GM12891 (cell line): ENCODE results near the gene CAMK1D.
"Not testable (repeated sequence)": the region's sequence is repeated elsewhere in the genome, so short reads cannot be mapped to it uniquely, and the experiment has no call there.

Experiments used
- DNase-seq: peaks from one replicate; pipeline ENCODE4 v3.0.0; 2011; ENCODE audit warnings: low spot score; ENCODE audit not compliant: insufficient read length
- FAIRE-seq: peaks from 2 replicates; lab custom pipeline; 2011; peaks lifted over from hg19 to GRCh38; lab: Jason Lieb, UNC
- PAX5 ChIP-seq: IDR thresholded peaks from 2 replicates; pipeline ENCODE4 v1.6.1; 2011; ENCODE audit warnings: low read length, moderate library complexity, mild to moderate bottlenecking; ENCODE audit not compliant: insufficient read depth, severe bottlenecking
- POLR2A ChIP-seq: IDR thresholded peaks from 2 replicates; pipeline ENCODE4 v1.6.1; 2011; ENCODE audit warnings: low read depth, low read length, control low read depth
- POLR2AphosphoS5 ChIP-seq: IDR thresholded peaks from 2 replicates; pipeline ENCODE4 v1.6.1; 2011; ENCODE audit warnings: low read depth, low read length, control low read depth
- POU2F2 ChIP-seq: IDR thresholded peaks from 2 replicates; pipeline ENCODE4 v1.6.1; 2011; ENCODE audit warnings: low read depth, mild to moderate bottlenecking, control low read depth, low read length, moderate library complexity
- SPI1 ChIP-seq: IDR thresholded peaks from 2 replicates; pipeline ENCODE4 v1.6.1; 2011; ENCODE audit warnings: low read depth, low read length, control low read depth
- TAF1 ChIP-seq: IDR thresholded peaks from 2 replicates; pipeline ENCODE4 v1.6.1; 2011; ENCODE audit warnings: low read depth, low read length, control low read depth

CAMK1D gene

GRCh38 chr10:12724807-12725579 is 375.6 kb downstream of the CAMK1D start:
- no peak for TF ChIP-seq POU2F2
- TF ChIP-seq POLR2A: no peak
- no peak for TF ChIP-seq TAF1
- no peak for TF ChIP-seq POLR2AphosphoS5
- no peak for TF ChIP-seq SPI1
- TF ChIP-seq PAX5: no peak
- DNase-seq: no peak
- FAIRE-seq: no peak

- not testable (repeated sequence) for FAIRE-seq, DNase-seq
These were observed 376.2 kb downstream of the CAMK1D start for GRCh38 chr10:12725580-12725888.

DNA sequence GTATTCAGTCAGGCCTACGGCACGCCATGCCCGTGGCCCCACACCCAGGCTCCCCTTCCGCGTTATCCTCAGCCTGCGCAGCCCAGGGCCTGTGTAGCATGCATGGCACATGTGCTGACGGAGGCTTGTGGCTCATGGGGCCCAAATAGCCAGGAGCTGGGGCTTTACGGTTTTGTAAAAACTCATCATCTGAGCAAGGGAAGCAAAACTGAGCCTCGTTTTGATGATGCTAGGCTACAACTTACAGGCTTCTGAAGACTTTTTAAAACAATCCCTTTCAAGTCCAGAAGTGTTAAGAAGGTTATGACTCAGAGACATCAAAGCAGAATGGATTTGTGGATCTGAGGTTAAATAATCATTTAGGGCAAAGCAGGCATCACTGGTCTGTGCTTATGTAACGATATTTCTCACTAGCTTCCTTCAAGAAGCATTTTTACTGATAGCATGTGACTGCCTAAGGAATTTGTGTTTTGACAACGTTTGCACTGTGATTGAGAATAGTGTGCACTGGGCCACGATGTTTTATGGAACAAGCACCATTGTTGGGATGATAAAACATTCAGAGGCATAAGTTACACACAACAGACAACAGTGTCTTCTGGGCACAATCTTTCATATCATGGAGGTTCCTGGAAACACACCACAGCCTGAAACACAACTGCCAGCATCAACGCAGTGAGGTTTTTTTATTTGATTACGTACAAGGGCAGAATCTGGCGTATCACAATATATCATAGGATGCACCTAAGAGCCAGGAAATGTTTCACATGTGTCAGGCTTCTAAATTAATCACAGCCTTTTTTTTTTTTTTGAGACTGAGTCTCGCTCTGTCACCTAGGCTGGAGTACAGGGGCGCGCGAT is 377.9 kb downstream of the CAMK1D start:
- FAIRE-seq: no peak
- no peak for TF ChIP-seq POLR2A
- no peak for DNase-seq

DNA sequence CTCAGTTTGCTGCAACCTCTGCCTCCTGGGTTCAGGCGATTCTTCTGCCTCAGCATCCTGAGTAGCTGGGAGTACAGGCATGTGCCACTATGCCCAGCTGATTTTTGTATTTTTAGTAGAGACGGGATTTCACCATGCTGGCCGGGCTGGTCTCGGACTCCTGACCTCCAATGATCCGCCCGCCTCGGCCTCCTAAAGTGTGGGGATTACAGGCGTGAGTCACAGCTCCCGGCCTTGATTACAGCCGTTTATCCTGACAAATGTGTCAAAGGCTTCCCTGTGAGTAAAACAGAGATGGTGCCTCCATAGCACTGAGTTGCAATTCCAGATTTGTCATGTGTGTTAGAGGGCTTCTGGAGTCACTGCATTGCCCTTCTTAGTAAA is 378.5 kb downstream of the CAMK1D start:
- FAIRE-seq: no peak
- no peak for TF ChIP-seq POLR2A
- TF ChIP-seq POLR2AphosphoS5: no peak
- no peak for TF ChIP-seq POU2F2
- TF ChIP-seq TAF1: no peak
- no peak for TF ChIP-seq PAX5
- TF ChIP-seq SPI1: no peak
- DNase-seq: no peak

DNA sequence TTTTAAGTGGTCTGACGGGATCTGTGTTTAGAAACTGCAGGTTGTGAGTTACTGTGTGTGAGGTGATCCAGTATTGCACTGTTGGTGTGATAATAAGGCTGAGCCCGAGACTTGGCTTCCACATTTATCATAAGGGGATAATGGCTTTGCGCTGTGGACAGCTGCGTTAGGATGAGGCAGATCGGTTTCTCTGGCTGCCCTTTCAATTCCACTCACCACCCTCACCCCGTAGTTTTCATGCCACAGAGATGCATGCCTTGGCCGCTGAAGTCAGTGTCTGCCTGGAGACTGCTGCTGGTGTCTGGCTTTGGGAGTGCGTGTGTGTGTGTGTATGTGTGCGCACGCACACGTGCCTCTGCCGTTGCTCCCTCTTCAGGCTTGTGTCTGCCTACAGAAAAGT is 379.1 kb downstream of the CAMK1D start:
- DNase-seq (no peak), FAIRE-seq (no peak)
- TF ChIP-seq PAX5 (no peak), POLR2AphosphoS5 (no peak), TAF1 (no peak), POU2F2 (no peak), POLR2A (no peak), SPI1 (no peak)

DNA sequence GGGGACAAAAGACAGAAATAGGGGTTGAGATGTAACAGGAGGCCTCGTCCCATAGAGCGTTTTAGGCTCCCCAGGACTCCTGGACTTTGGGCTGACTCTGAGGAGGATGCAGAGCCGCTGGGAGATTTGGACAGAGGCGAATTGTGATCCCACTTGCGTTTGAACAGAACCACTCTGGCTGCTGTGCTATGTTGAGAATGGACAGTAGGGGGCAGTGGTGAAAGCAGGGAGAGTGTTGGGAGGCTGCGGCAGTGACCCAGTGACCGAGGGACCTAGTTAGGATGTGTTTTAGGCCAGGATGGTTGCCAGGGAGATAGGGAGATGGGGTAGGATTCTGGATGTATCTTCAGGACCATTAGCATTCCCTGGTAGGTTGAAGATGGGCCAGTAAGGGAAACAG is 380.5 kb downstream of the CAMK1D start:
- FAIRE-seq: peak; percentile 63
- no peak for DNase-seq
- no peak for TF ChIP-seq TAF1
- TF ChIP-seq SPI1: no peak
- no peak for TF ChIP-seq POU2F2
- TF ChIP-seq POLR2AphosphoS5: no peak
- TF ChIP-seq POLR2A: no peak
- TF ChIP-seq PAX5: no peak

DNA sequence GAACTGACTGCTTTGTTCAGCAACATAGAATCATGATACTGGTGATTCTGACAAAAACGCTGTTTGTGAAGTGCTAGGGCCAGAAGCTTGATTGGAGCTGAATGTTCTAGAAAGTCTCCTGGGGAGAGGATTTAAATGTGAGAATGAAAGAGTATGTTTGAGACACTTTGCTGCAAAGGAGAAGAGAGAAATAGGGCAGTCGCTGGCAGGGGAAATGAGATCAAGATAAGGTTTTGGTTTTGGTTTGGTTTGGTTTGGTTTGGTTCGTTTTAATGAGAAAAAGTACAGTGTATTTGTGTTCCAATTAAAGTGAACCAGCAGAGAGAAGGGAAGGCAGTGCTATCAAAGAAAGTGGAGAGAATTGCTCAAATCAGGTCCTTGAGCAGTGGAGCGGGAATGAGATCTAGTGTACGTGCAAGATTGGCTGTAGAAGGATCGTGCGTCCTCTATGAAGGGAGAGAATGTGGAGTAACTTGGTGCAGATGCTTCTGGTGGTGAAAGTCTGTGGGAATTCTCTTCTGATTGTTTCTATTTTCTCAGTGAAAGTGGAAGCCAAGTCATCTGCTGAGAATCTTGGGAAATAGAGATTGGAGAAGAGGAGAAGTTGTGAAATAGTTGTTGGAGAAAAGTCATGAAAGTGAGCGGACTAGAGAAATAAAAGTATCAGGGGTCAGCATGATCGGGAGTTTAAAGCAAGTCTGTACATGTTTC is 381.6 kb downstream of the CAMK1D start:
- FAIRE-seq: peak; percentile 79

DNA sequence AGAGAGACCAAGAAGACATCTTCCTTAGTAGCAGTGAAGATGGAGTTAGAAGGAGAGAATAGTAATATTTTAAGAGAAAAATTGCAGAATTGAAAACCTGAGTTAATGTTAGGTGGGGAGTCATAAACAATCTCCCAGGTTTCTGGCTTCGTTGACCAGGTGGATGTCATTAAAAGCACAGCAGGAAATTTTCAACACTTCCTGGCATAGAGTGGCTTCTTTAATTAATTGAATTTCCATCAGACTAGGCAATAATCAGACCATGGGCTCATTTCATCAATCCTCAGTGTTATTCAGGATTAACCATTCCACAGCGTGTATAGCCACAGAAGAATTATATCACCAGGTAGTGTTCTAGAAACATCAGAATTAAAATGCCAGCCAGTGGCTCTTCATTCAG is 383.9 kb downstream of the CAMK1D start:
- TF ChIP-seq POLR2AphosphoS5: no peak
- TF ChIP-seq POLR2A: no peak
- no peak for TF ChIP-seq SPI1
- no peak for TF ChIP-seq TAF1
- no peak for TF ChIP-seq POU2F2
- no peak for TF ChIP-seq PAX5
- no peak for FAIRE-seq
- no peak for DNase-seq

More for the DNA sequence above, 381.6 kb downstream of the CAMK1D start:
- DNase-seq: peak; percentile 31
- TF ChIP-seq SPI1 (peak; percentile 49; the same call in 1 of the 2 replicates), POLR2AphosphoS5 (no peak), PAX5 (no peak)

GRCh38 chr10:12735843-12736462 is 386.6 kb downstream of the CAMK1D start:
- FAIRE-seq: no peak
- TF ChIP-seq POU2F2: no peak
- no peak for TF ChIP-seq POLR2AphosphoS5
- TF ChIP-seq SPI1: no peak
- no peak for TF ChIP-seq TAF1
- no peak for TF ChIP-seq PAX5
- no peak for TF ChIP-seq POLR2A
- no peak for DNase-seq
